Renal cortex interstitium (tissue), 11 donors: ENCODE data around the gene C11orf42. TPM values are rescaled to one million over a fixed set of nuclear protein-coding genes. Genes with fewer than 3 reads are reported as not detected.
"Not testable (repeated sequence)": the region's sequence is repeated elsewhere in the genome, so short reads cannot be mapped to it uniquely, and the experiment has no call there.

Experiments used
- DNase-seq, 11 donors: peaks; one replicate each; pipeline ENCODE4 v3.0.0-alpha.2; 2013; ENCODE audit warnings: low read depth in 9 of 11, low spot score in 4 of 11; ENCODE audit errors: extremely low read depth in 1 of 11
- polyA plus RNA-seq, 3 donors: library from polyadenylated mRNA; unstranded; fragments of 120-200 nt; gene quantifications; one replicate each; pipeline ENCODE4 v1.2.1, GENCODE V29; 2013; ENCODE audit not compliant: insufficient read length in 3 of 3

The C11orf42 gene
- polyA plus RNA-seq, 3 donors = 0.78 to 2.1 (median 1.0) TPM

DNA sequence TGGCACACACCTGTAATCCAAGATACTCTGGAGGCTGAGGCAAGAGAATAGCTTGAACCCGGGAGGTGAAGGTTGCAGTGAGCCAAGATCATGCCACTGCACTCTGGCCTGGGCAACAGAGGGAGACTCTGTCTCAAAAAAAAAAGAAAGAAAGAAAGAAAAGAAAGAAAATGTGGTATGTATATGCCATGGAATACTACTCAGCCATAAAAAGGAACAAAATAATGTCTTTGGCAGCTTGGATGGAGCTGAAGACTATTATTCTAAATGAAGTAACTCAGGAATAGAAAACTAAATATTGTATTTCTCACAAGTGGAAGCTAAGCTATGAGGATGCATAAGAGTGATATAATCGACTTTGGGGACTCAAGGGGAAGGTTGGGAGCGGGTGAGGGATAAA is 43.5 kb downstream of the C11orf42 start:
- DNase-seq = not testable (repeated sequence)

DNA sequence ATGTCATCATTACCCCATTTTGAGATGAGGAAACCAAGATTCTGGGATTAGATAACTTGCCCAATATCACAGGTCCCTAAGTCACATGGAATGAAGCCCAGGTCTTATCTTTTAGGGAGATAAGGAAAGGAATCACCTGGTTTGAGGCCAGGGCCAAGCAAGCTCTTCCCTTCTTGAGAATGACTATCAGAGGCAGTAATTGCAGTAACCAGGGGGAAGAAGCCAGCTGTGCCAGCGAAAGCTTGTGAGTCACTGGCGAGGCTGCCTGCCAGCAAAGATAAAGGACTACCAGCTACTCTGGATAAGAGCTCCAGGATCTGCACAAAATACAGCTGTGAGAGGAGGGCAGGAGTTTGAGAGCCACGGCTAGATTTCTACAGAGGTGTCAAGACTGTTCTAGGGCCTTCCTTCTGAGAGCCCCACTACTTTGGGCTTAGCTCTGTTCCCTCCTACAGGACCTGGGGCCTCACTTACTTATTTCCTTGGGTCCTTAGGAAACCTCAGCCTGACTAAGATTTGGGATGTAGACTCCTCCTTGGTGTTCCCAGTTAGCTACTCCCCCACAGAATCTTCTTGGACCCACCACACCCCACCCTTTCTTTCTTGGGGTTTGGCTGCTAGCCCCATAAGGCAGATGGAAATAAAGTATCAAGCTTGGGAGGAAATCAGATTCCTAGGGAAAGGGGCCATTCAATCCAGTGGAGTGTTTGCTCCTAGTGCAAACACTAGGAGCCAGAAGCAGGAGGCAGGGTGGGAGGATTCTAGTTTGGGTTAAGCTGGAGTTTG is 44.6 kb downstream of the C11orf42 start:
- DNase-seq = no peak

DNA sequence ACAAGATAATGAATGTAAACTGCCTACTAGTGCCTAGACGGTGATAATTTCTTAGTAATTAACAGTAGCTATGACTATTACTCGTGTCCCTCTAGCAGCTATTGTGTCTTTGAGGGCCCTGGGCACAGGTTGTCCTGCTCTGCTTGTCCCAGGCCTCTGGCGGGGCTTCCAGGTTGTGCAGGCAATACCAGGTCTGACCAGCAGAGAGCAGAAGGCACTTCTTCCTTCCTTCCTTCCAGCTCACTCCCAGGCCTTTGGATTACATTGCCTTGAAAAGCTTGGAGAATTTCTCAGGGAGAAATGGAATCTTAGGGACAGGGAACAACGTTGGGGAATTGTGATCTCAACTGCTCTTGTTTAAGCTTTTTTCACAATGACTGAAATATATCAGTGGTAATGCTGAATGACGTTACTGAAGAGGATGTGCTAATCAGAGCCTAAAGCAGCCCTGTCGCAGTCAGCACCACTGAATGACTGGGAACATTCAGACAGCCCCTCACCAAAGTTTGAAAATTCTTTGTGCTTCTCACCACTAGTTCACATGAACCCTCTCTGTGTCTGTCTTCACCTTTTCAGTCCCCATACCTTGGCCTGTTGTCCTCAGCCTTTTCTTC is 45.9 kb downstream of the C11orf42 start:
- DNase-seq = peak in 10 of 11 donors; percentile 45 to 73 (median 64)

DNA sequence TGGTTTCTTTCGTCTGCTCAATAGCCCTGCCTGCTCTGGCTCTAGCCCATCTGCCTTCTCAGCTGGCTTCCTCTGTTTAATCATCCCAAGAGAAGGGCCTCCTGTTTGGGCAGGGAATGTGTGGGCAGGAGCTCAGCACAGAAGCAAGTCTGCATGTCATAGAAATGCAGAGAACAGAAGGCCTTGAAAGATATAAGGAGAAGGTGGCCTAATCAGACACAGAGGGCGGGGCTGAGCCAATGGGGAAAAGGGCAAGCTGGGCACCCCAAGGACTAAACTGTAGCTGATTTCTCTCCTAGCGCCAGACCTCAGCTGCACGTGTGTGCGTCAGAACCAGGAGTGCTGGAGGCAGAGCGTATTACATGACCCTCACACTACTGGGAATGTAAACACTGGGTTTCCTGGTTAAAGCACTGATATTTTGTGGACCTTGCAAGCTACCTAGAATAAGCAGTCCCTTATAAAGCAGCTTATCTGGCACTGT is 46.7 kb downstream of the C11orf42 start:
- DNase-seq = no peak

DNA sequence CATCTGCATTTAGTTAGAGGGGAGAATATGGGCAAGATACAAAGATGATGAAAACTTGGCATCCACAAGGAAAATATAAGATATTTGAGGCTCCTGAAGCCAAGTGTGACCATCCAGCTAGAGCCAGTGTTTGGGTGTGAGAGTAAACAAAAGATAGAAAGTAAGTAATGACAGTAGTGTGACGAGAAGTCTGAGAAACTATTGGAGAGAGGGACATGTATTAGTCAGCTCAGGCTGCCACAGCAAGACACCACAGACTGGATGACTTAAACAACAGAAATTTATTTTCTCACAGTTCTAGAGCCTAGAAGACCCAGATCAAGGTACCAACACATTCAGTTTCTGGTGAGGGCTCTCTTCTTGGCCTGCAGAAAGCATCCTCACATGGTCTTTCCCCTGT is 47.8 kb downstream of the C11orf42 start:
- DNase-seq = no peak

DNA sequence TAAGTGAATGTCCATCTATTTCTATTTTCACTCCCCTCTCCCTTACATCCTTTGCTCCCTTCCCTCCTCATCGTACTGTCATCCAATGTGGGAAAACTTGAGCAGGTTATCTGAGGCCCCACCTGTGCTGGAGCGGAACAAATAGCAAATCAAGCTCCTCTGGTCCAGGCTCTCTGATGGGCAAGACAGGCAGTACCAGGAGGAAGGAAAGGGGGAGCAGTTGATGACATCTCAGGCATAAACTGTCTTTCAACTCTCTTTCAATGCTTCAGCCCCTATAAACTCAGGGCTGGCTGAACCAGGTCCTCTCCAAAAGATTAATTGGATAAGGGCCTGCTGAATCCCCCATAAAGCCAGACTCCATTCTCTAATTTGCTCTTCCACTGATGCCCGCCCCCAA is 52.8 kb downstream of the C11orf42 start:
- no peak for DNase-seq

DNA sequence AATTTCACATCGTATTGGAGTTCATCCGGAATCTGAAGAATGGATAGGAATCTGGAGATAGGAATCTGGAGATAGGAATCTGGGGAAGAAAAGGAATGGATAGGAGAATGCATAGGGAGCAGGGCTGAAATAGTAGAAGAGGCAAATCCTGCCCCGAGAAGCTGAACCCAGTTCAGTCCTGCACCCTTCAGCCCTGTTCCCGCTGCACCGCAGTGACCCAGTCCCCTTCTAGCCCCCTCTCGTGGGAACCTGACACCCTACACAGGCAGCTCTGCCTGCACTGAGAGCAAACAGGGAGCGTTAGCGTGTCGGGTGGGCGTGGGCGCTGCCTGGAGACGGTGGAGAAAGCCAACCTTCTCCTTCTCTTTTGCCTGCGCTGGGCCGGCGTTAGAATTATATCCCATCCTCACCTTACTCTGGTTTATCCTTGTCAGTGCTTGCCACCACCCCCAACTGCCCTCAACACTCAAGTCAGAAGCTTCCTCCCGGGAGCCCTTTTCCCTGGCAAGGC is 53.3 kb downstream of the C11orf42 start:
- peak in 1 of 11 donors; percentile 6 for DNase-seq

DNA sequence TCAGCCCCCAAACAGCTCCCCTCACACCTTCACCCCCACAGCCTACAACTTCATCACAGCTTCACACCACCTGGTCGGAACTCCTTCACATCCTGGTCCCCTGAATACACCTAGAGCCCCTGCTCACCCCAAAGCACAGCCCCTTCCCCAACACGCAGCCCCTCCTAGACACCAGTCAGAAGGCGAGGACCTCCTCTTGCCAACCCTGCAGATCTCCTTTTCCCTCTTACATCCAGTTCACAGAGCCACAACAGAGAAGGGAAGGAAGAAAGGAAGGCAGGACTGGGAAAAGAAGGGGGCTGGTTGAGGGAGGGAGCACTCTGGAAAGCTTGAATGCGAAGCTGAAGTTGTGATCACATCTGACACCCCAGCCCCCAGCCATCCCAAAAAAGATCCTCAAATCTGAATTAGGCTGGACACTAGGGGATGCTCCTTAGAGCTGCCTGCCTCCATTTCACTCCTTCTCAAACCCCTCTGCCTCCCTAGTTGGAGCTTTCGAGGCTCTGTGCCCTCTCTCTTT is 54.9 kb downstream of the C11orf42 start:
- no peak for DNase-seq

Other genes with a start within 250 kb of the C11orf42 start
- not detected for gene OR56A5, start 237.1 kb upstream of the C11orf42 start, polyA plus RNA-seq
- not detected for gene OR52L1, start 218.6 kb upstream of the C11orf42 start, polyA plus RNA-seq
- gene OR56A4, start 198.6 kb upstream of the C11orf42 start, polyA plus RNA-seq = under 1 TPM; 0.04 to 0.09 (median 0.06) TPM
- under 1 TPM in 1 of 3 donors, not detected in 2; 0.03 TPM for gene OR56A1, start 174.8 kb upstream of the C11orf42 start, polyA plus RNA-seq
- gene OR56B4, start 97.9 kb upstream of the C11orf42 start, polyA plus RNA-seq = under 1 TPM; 0.19 to 0.30 (median 0.22) TPM
- not detected for gene OR52B2, start 35.2 kb upstream of the C11orf42 start, polyA plus RNA-seq
- gene OR52W1, start 6.3 kb upstream of the C11orf42 start, polyA plus RNA-seq = under 1 TPM in 1 of 3 donors, not detected in 2; 0.22 TPM
- 10 to 100 TPM; 53.2 to 75.5 (median 55.7) TPM for gene FHIP1B, start 29.1 kb downstream of the C11orf42 start, polyA plus RNA-seq
- gene CNGA4, start 33.5 kb downstream of the C11orf42 start, polyA plus RNA-seq = under 1 TPM; 0.24 to 0.42 (median 0.30) TPM
- gene CCKBR, start 54.3 kb downstream of the C11orf42 start, polyA plus RNA-seq = under 1 TPM; 0.36 to 0.80 (median 0.61) TPM
- 10 to 100 TPM; 10.3 to 19.8 (median 17.1) TPM for gene CAVIN3, start 114.9 kb downstream of the C11orf42 start, polyA plus RNA-seq
- 10 to 100 TPM; 27.9 to 35.1 (median 34.3) TPM for gene SMPD1, start 184.9 kb downstream of the C11orf42 start, polyA plus RNA-seq
- gene APBB1, start 213.5 kb downstream of the C11orf42 start, polyA plus RNA-seq = 10 to 100 TPM; 53.4 to 61.1 (median 60.0) TPM
- gene HPX, start 235.4 kb downstream of the C11orf42 start, polyA plus RNA-seq = 1 to 10 TPM; 3.2 to 4.8 (median 4.2) TPM